ENCODE measurements around the gene ATP5F1D.

Gene ATP5F1D

DNA sequence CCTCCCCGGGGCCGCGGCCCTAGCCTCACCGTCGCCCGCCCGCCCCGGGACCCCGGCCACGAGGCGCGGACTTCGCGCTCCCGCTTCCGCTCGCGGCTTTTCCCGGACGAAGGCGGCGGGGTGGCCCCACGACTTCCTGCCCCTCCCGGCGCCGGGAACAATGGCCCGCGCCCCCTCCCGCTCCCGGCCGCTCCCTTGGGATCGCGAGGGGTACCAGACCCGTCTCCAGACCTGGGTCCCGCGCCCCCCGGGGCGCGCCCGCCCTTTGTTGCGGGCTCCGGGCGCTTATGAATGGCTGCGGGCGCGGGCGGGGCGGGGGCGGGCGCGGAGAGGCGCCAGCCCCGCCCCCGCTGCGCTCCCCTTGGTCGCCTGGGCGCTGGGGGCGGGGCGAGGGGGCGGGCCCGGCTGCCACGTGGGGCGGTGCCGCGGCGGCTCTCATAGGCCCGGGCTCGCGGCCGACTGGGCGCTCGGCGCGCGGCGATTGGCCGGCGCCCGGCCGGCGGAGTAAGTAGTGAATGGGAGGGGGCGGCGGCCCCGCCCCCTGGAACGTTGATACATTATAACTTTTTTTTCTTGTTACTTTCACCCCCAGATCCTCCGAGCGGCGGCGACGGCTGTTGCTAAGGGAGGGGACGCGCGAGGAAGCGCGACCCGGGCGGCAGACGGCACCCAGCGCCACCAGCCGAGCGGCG is 7.9 kb downstream of the ATP5F1D start:
- Histone ChIP-seq H3K9me2 (replicated peaks; ENCODE audit: low read depth, low read length) (no peaks in the 10 kb centered on the region), H3K4me2 (ENCODE audit: low read depth, low read length, poor library complexity, severe bottlenecking) (peak overlapping the region; percentile 76), H3K4me3 (ENCODE audit: low read length, poor library complexity, severe bottlenecking) (peak overlapping the region; percentile 92), H3K36me3 (ENCODE audit: insufficient read depth, low read length) (peaks cover 4% of the 10 kb centered on the region; the same call in 1 of the 2 replicates), H2AFZ (ENCODE audit: low read length) (peak overlapping the region; percentile 67; the same call in 1 of the 2 replicates), H3K79me2 (ENCODE audit: insufficient read depth, low read length) (peaks cover 51% of the 10 kb centered on the region), H3K27me3 (ENCODE audit: insufficient read depth, low read length, poor library complexity, severe bottlenecking) (no peaks in the 10 kb centered on the region), H4K20me1 (ENCODE audit: insufficient read depth, low read length, poor library complexity, severe bottlenecking) (peaks cover 43% of the 10 kb centered on the region), H3K9me3 (ENCODE audit: insufficient read depth, low read depth, low read length) (no peaks in the 10 kb centered on the region), H3K9ac (ENCODE audit: low read depth, low read length, poor library complexity, severe bottlenecking) (peak overlapping the region; percentile 95), H3K4me1 (ENCODE audit: insufficient read depth, low read length, poor library complexity, severe bottlenecking) (peaks cover 23% of the 10 kb centered on the region), H3F3A (ENCODE audit: low read depth) (peaks cover 8% of the 10 kb centered on the region; the same call in 1 of the 2 replicates)
- TF ChIP-seq EZH2phosphoT487 (IDR thresholded peaks at IDR 0.05; ENCODE audit: borderline replicate concordance) (no peak), CTCF (conservative IDR thresholded peaks at IDR 0.05; ENCODE audit: low read length) (no peak)

- peaks cover 10% of the 10 kb centered on the region; the same call in 1 of the 2 replicates for H3K36me3 ChIP-seq (ENCODE audit: insufficient read depth, low read length)
- H3K9me3 ChIP-seq (ENCODE audit: insufficient read depth, low read depth, low read length): no peaks in the 10 kb centered on the region
- H3K4me3 ChIP-seq (ENCODE audit: low read length, poor library complexity, severe bottlenecking): peak overlapping the region; percentile 90
- no peaks in the 10 kb centered on the region for H3K27me3 ChIP-seq (ENCODE audit: insufficient read depth, low read length, poor library complexity, severe bottlenecking)
- H3F3A ChIP-seq (ENCODE audit: low read depth): peaks cover 8% of the 10 kb centered on the region; the same call in 1 of the 2 replicates
- peak overlapping the region; percentile 98 for H3K4me2 ChIP-seq (ENCODE audit: low read depth, low read length, poor library complexity, severe bottlenecking)
- no peaks in the 10 kb centered on the region for H3K9me2 ChIP-seq (replicated peaks; ENCODE audit: low read depth, low read length)
- peak overlapping the region; percentile 95 for H3K9ac ChIP-seq (ENCODE audit: low read depth, low read length, poor library complexity, severe bottlenecking)
- H3K4me1 ChIP-seq (ENCODE audit: insufficient read depth, low read length, poor library complexity, severe bottlenecking): peaks cover 18% of the 10 kb centered on the region
- H3K79me2 ChIP-seq (ENCODE audit: insufficient read depth, low read length): peaks cover 52% of the 10 kb centered on the region
- H2AFZ ChIP-seq (ENCODE audit: low read length): no peak overlapping the region
- TF ChIP-seq CTCF (conservative IDR thresholded peaks at IDR 0.05; ENCODE audit: low read length) (no peak), EZH2phosphoT487 (IDR thresholded peaks at IDR 0.05; ENCODE audit: borderline replicate concordance) (no peak)
- peaks cover 43% of the 10 kb centered on the region for H4K20me1 ChIP-seq (ENCODE audit: insufficient read depth, low read length, poor library complexity, severe bottlenecking)
These were observed 8.5 kb downstream of the ATP5F1D start for GRCh38 chr19:1249990-1250436.

DNA sequence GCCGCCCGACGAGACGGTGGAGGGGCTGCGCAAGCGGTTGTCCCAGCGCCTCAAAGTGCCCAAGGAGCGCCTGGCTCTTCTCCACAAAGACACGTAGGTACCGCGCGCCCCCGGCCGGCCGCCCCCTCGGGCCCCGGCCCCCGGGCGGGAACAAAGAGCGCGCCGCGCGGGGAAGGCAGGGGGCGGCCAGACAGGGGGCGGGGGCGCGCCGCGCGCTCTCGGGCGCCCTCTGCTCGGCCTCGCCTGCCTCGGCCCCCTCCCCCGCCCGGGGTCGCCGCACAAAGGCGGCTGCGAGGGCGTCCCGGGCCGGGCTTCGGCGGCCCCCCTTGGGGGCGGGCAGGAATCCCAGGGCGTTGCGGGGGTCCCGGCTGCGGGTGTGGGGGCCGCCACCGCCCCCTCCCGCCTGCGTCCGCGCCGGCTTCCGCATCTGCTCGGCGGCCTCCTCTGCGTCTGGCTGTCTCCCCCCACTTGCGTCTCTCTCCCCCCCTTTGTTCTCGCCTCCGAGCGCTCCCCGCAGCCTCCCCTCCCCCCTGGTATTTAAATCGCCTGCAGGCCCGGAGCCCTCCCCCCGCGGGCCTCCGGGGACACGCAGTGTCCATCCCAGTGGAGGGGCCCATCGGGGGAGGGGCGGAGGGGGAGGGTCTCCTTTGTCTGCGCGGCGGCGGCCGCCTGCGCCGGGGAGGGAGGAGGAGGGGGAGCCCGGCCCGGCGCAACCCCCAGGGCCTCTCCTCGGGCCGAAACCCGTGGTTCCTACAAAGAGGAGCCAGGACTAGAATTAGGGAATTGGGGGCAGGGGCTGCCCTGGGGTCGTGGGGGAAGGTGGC is 9.1 kb downstream of the ATP5F1D start:
- no peaks in the 10 kb centered on the region for H3K27me3 ChIP-seq (ENCODE audit: insufficient read depth, low read length, poor library complexity, severe bottlenecking)

More for the DNA sequence above, 9.1 kb downstream of the ATP5F1D start:
- H3K79me2 ChIP-seq (ENCODE audit: insufficient read depth, low read length): peaks cover 58% of the 10 kb centered on the region
- H3K4me2 ChIP-seq (ENCODE audit: low read depth, low read length, poor library complexity, severe bottlenecking): peak overlapping the region; percentile 98
- H4K20me1 ChIP-seq (ENCODE audit: insufficient read depth, low read length, poor library complexity, severe bottlenecking): peaks cover 47% of the 10 kb centered on the region
- H3K4me3 ChIP-seq (ENCODE audit: low read length, poor library complexity, severe bottlenecking): peak overlapping the region; percentile 90
- H2AFZ ChIP-seq (ENCODE audit: low read length): no peak overlapping the region
- peaks cover 8% of the 10 kb centered on the region; the same call in 1 of the 2 replicates for H3F3A ChIP-seq (ENCODE audit: low read depth)
- H3K9me2 ChIP-seq (replicated peaks; ENCODE audit: low read depth, low read length): no peaks in the 10 kb centered on the region
- peaks cover 16% of the 10 kb centered on the region for H3K4me1 ChIP-seq (ENCODE audit: insufficient read depth, low read length, poor library complexity, severe bottlenecking)
- TF ChIP-seq EZH2phosphoT487 (IDR thresholded peaks at IDR 0.05; ENCODE audit: borderline replicate concordance): no peak
- no peak for TF ChIP-seq CTCF (conservative IDR thresholded peaks at IDR 0.05; ENCODE audit: low read length)
- H3K36me3 ChIP-seq (ENCODE audit: insufficient read depth, low read length): peaks cover 16% of the 10 kb centered on the region; the same call in 1 of the 2 replicates
- H3K9me3 ChIP-seq (ENCODE audit: insufficient read depth, low read depth, low read length): no peaks in the 10 kb centered on the region
- H3K9ac ChIP-seq (ENCODE audit: low read depth, low read length, poor library complexity, severe bottlenecking): peak overlapping the region; percentile 95

Data from Loucy (cell line).